Tibial nerve (tissue), 4 donors: Measurements from ENCODE around the gene EFR3B. TPM values are rescaled to one million over a fixed set of nuclear protein-coding genes. Genes with fewer than 3 reads are reported as not detected.
"Not testable (repeated sequence)": the region's sequence is repeated elsewhere in the genome, so short reads cannot be mapped to it uniquely, and the experiment has no call there.

Experiments
- DNase-seq, 2 donors: peaks; one replicate each; pipeline ENCODE4 v3.0.0-alpha.2; 2019; ENCODE audit warnings: low spot score in 2 of 2
- H3K27ac ChIP-seq, 4 donors: fragments of 200-600 bp; sonication (generic) in 3 of 4; one replicate each; pipeline ENCODE4 v1.5.1; 2017 to 2019; ENCODE audit warnings: mild to moderate bottlenecking in 1 of 4
- H3K27me3 ChIP-seq, 2 donors: fragments of 200-600 bp; sonication (generic) in 1 of 2; one replicate each; pipeline versions ENCODE4 v1.5.1 to v1.6.0; 2017 to 2019
- H3K36me3 ChIP-seq, 3 donors: fragments of 200-600 bp; sonication (generic); one replicate each; pipeline ENCODE4 v1.5.1; 2018 to 2019
- H3K4me1 ChIP-seq, 4 donors: fragments of 200-600 bp; sonication (generic) in 3 of 4; one replicate each; pipeline ENCODE4 v1.5.1; 2017 to 2019
- H3K4me3 ChIP-seq, 4 donors: fragments of 200-600 bp; sonication (generic) in 3 of 4; one replicate each; pipeline ENCODE4 v1.5.1; 2017 to 2019; ENCODE audit warnings: mild to moderate bottlenecking in 1 of 4, moderate library complexity in 1 of 4
- H3K9me3 ChIP-seq, 4 donors: fragments of 200-600 bp; sonication (generic) in 3 of 4; one replicate each; pipeline ENCODE4 v1.5.1; 2017 to 2019
- CTCF ChIP-seq, 5 experiments: fragments of 200-600 bp in 3 of 5; fragments of 450-650 bp in 2 of 5; sonication (generic) in 3 of 5; IDR thresholded peaks; one replicate each; pipeline ENCODE4 v1.5.1; 2016 to 2019; ENCODE audit warnings: antibody characterized with exemption in 5 of 5, mild to moderate bottlenecking in 3 of 5, moderate library complexity in 2 of 5
- EP300 ChIP-seq, 2 donors: sonication (generic); formaldehyde crosslinking; IDR thresholded peaks; one replicate each; pipeline ENCODE4 v1.6.1; 2017; ENCODE audit warnings: antibody characterized with exemption in 2 of 2, mild to moderate bottlenecking in 1 of 2
- POLR2A ChIP-seq, 2 donors: fragments of 450-650 bp; IDR thresholded peaks; one replicate each; pipeline ENCODE4 v1.6.1; 2017; ENCODE audit warnings: antibody characterized with exemption in 2 of 2, mild to moderate bottlenecking in 2 of 2, moderate library complexity in 2 of 2
- WGBS, 2 donors: methylation state at CpG; one replicate each; pipeline ENCODE4 v1.1.5; 2018; 5-methylcytosine and 5-hydroxymethylcytosine counted together
- total RNA-seq, 4 donors: library from RNA; depleted of rRNA; stranded (reverse); fragments of >200 nt; gene quantifications; one replicate each; pipeline ENCODE4 v1.1.0, GENCODE V29; 2016

Gene EFR3B
- total RNA-seq, 4 donors from 2014 or later, result 5.4 to 7.1 (median 5.7) TPM

- H3K4me1 ChIP-seq, result peaks cover 0 to 35% (median 10%) of the 10 kb centered on the region in 4 donors
- H3K27ac ChIP-seq, result peak overlapping the region; percentile 32 to 87 (median 54)
- H3K4me3 ChIP-seq, result peak overlapping the region; percentile 19 to 49 (median 30)
- WGBS, 2 donors, result 31 to 43% methylated on average over 27 to 37 of the region's 53 CpGs
- no peaks in the 10 kb centered on the region for H3K27me3 ChIP-seq
- H3K36me3 ChIP-seq, result peaks cover 0 to 20% (median 0%) of the 10 kb centered on the region in 3 donors
- H3K9me3 ChIP-seq, result no peaks in the 10 kb centered on the region
- no peak for TF ChIP-seq CTCF (IDR thresholded peaks at IDR 0.05)
- TF ChIP-seq POLR2A (IDR thresholded peaks at IDR 0.05), result peak in 1 of 2 donors; percentile 20
- peak in 1 of 2 donors; percentile 25 for TF ChIP-seq EP300 (IDR thresholded peaks at IDR 0.05)
- peak; percentile 19 to 21 for DNase-seq
Observed at GRCh38 chr2:25131567-25132298, 89.9 kb downstream of the EFR3B start.

- peak overlapping the region in 3 of 4 donors; percentile 19 to 49 (median 22) for H3K4me3 ChIP-seq
- TF ChIP-seq POLR2A (IDR thresholded peaks at IDR 0.05), result peak in 1 of 2 donors; percentile 22
- TF ChIP-seq CTCF (IDR thresholded peaks at IDR 0.05), result no peak
- peak in 1 of 2 donors; percentile 28 for TF ChIP-seq EP300 (IDR thresholded peaks at IDR 0.05)
- DNase-seq, result no peak
Observed at GRCh38 chr2:25132299-25132635, 90.4 kb downstream of the EFR3B start.

GRCh38 chr2:25132693-25133092 is 90.8 kb downstream of the EFR3B start:
- peak overlapping the region in 1 of 4 donors; percentile 49 for H3K4me3 ChIP-seq
- TF ChIP-seq CTCF (IDR thresholded peaks at IDR 0.05), result no peak
- TF ChIP-seq POLR2A (IDR thresholded peaks at IDR 0.05), result no peak
- no peak for TF ChIP-seq EP300 (IDR thresholded peaks at IDR 0.05)
- WGBS, 2 donors, result 81 to 84% methylated on average over 13 of the region's 13 CpGs
- peak overlapping the region in 3 of 4 donors; percentile 16 to 87 (median 66) for H3K27ac ChIP-seq
- no peaks in the 10 kb centered on the region for H3K9me3 ChIP-seq
- DNase-seq, result no peak
- peaks cover 0 to 29% (median 10%) of the 10 kb centered on the region in 4 donors for H3K4me1 ChIP-seq
- no peaks in the 10 kb centered on the region for H3K27me3 ChIP-seq
- H3K36me3 ChIP-seq, result peaks cover 0 to 30% (median 0%) of the 10 kb centered on the region in 3 donors

More at GRCh38 chr2:25132299-25132635, 90.4 kb downstream of the EFR3B start:
- Histone ChIP-seq H3K36me3 (peaks cover 0 to 25% (median 0%) of the 10 kb centered on the region in 3 donors), H3K4me1 (peaks cover 0 to 33% (median 10%) of the 10 kb centered on the region in 4 donors), H3K9me3 (no peaks in the 10 kb centered on the region), H3K27me3 (no peaks in the 10 kb centered on the region), H3K27ac (peak overlapping the region; percentile 32 to 87 (median 54))
- WGBS, 2 donors, result 47 to 53% methylated on average over 9 of the region's 9 CpGs

- peaks cover 0 to 70% (median 0%) of the 10 kb centered on the region in 3 donors for H3K36me3 ChIP-seq
- not testable (repeated sequence) for H3K27me3 ChIP-seq, DNase-seq, H3K27ac ChIP-seq, H3K4me1 ChIP-seq, H3K4me3 ChIP-seq, H3K9me3 ChIP-seq
- 92 to 96% methylated on average over 4 of the region's 4 CpGs for WGBS, 2 donors
Observed at GRCh38 chr2:25140535-25140934, 98.7 kb downstream of the EFR3B start.

- TF ChIP-seq CTCF (IDR thresholded peaks at IDR 0.05) (no peak), EP300 (IDR thresholded peaks at IDR 0.05) (no peak), POLR2A (IDR thresholded peaks at IDR 0.05) (no peak)
Observed at GRCh38 chr2:25141120-25141519, 99.2 kb downstream of the EFR3B start.

More at GRCh38 chr2:25141120-25141519, 99.2 kb downstream of the EFR3B start:
- WGBS, 2 donors, result 62 to 72% methylated on average over 3 to 8 of the region's 8 CpGs
- no peak overlapping the region for H3K4me3 ChIP-seq
- no peaks in the 10 kb centered on the region for H3K4me1 ChIP-seq
- DNase-seq, result no peak
- no peak overlapping the region for H3K27ac ChIP-seq
- H3K27me3 ChIP-seq, result no peaks in the 10 kb centered on the region
- H3K36me3 ChIP-seq, result peaks cover 0 to 70% (median 0%) of the 10 kb centered on the region in 3 donors
- no peaks in the 10 kb centered on the region for H3K9me3 ChIP-seq
